HG02973 (cell line): ENCODE results near the gene SDHA.
"Not testable (repeated sequence)": the region's sequence is repeated elsewhere in the genome, so short reads cannot be mapped to it uniquely, and the experiment has no call there.

Experiments used
- ATAC-seq: cut with Tn5 transposase; IDR thresholded peaks from one replicate; pipeline ENCODE4 v1.9.1; 2021; ENCODE audit warnings: moderate library complexity; ENCODE audit not compliant: unreplicated experiment

Gene SDHA

DNA sequence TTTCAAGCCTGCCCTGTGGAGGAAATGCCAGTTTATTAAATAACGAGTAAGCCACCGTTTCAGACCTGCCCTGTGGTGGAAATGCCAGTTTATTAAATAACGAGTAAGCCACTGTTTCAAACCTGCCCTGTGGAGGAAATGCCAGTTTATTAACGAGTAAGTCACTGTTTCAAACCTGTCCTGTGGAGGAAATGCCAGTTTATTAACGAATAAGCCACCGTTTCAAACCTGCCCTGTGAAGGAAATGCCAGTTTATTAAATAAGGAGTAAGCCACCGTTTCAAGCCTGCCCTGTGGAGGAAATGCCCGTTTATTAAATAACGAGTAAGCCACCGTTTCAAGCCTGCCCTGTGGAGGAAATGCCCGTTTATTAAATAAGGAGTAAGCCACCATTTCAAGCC is 33.9 kb downstream of the SDHA start:
- not testable (repeated sequence) for ATAC-seq

DNA sequence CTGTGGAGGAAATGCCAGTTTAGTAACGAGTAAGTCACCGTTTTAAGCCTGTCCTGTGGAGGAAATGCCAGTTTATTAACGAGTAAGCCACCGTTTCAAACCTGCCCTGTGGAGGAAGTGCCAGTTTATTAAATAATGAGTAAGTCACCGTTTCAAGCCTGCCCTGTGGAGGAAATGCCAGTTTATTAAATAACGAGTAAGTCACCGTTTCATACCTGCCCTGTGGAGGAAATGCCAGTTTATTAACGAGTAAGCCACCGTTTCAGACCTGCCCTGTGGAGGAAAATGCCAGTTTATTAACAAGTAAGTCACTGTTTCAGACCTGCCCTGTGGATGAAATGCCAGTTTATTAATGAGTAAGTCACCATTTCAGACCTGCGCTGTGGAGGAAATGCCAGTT is 34.4 kb downstream of the SDHA start:
- ATAC-seq, result no peak

DNA sequence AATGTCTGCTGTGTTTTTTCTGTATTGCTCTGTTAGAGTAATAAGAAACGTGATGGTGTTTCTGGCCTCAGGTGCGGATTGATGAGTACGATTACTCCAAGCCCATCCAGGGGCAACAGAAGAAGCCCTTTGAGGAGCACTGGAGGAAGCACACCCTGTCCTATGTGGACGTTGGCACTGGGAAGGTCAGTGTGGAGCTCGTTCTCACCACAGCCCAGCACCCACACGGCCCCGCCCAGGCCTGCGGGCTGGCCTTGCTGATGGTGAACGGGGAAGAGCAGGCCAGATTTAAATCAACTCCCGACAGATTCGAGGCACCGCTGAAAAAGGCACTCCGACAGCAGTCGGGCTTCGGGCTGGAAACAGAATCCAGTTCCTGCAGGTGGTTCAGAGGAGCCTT is 36.2 kb downstream of the SDHA start:
- ATAC-seq, result not testable (repeated sequence)

DNA sequence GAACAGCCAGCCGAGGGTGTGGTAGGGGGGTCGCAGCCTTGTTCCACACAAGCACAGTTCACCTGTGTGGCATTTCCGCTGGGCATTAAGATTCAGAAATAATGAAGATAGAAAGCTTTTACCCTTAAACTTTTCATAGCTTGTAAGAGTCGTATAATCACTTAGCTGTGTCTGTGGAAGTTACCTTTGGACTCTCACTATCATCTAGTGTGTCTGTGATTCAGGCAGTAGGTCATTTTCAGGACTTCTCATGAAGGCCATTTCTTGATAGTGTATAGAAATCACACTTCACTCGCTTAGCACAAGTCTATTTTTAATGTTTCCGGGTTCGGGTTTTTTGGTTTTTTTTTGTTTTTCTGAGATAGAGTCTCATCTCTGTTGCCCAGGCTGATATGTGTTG is 37.0 kb downstream of the SDHA start:
- ATAC-seq, result not testable (repeated sequence)

DNA sequence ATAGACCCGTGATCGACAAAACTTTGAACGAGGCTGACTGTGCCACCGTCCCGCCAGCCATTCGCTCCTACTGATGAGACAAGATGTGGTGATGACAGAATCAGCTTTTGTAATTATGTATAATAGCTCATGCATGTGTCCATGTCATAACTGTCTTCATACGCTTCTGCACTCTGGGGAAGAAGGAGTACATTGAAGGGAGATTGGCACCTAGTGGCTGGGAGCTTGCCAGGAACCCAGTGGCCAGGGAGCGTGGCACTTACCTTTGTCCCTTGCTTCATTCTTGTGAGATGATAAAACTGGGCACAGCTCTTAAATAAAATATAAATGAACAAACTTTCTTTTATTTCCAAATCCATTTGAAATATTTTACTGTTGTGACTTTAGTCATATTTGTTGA is 38.2 kb downstream of the SDHA start:
- ATAC-seq, result not testable (repeated sequence)

DNA sequence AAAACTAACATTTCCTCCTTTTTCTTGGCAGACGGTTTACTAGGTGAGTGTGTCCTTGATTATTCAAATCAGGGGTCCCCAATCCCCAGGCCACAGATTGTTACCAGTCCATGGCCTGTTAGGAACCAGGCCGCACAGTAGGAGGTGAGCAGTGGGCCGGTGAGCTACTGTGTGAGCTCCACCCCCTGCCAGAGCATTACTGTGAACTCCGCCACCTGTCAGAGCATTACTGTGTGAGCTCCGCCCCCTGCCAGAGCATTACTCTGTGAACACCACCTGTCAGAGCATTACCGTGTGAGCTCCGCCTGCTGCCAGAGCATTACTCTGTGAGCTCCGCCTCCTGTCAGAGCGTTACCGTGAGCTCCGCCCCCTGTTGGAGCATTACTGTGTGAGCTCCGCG is 39.0 kb downstream of the SDHA start:
- ATAC-seq, result no peak

DNA sequence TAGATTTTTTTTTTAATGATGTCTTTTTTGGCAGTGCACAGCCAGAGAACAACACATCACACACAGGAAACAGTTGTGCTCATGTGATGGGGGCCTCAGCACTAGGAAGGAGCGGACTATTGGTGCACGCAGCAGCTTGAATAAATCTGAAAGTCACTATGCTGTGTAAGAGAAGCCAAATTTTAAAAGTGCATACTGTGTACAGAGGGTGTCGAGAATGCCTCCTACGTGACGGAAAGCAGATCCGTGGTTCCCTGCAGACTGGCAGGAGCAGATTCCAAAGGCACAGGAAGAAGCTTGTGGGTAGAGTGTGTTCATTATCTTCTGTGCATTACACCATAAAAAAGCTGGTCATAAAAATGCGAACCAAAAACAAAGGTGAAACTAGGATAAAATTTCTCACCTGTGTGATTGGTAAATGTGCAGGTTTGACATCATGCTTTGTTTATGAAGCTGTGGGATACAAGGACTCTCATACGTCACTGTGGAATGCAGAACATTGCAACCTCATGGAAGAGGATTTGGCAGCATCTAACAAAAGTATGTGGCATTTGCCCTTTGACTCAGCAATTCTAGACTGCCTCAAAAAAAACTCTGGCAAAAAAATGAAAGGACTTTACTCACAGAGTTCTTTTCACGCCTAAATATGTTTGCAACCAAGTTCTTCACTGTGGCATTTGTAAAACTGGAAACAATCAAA is 45.3 kb downstream of the SDHA start:
- not testable (repeated sequence) for ATAC-seq

DNA sequence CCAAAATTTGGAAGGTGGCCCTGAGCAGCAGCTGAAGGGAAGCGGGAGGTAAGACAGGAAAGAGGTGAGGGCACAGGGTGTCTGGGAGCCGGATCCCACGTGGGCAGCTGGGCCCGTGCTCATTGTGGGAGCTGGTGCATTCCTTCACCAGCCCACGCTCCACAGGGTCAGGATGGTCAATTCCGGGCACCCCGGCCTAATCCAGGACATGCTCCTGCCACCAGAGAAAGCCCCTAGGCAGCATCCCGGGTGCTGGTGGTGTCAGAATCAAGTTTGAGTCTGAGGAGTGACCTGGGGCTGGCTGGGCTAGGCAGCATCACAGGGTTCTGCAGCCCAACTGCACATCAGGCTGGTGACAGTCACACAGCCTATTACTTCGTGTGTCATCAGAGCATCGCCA is 46.2 kb downstream of the SDHA start:
- ATAC-seq, result no peak

DNA sequence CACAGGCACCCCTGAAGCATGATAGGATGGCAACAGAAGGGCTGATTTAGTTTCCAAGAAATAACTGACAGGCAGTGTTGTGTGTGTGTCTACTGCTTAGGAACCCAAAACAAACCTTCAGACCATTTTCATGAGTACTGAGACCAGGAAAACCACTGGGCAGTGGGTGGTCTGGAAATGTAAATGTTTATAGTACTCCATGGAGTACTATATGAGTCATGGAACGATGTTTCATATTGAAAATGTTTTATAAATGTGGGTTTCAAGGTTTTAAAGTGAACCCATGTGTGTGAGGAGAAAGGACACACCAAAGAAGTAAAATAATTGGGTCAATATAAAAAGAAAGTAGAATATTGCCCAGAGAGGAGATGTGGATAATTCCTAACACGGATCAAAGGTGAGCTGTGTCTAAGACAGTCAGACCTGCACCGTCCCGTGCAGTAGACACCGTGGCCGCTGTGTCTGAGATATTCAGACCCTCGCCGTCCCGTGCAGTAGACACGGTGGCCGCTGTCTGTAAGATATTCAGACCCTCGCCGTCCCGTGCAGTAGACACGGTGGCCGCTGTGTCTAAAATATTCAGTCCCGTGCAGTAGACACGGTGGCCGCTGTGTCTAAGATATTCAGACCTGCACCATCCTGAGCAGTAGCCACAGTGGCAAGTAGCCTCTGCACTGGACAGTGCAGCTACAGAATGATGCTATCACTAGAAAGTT is 48.3 kb downstream of the SDHA start:
- not testable (repeated sequence) for ATAC-seq

DNA sequence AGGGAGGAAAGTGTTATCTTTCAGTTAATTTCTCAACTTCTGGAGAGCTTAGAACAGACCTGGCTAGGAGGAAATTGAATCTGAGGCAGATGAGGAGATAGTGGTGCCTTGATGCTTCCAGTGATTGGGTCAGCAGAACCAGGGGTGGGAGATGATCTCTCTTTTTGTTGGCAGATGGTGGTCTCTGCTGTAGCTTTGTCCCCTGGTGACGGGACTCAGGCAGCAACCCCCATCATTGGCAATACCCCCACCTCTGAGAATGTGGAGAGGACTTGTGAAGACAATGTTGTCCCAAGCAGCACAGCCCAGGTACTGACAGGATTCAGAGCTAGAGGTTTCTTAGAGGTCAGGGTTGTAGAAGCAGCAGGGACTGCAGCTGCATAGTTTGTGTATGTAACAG is 49.6 kb downstream of the SDHA start:
- ATAC-seq, result no peak

DNA sequence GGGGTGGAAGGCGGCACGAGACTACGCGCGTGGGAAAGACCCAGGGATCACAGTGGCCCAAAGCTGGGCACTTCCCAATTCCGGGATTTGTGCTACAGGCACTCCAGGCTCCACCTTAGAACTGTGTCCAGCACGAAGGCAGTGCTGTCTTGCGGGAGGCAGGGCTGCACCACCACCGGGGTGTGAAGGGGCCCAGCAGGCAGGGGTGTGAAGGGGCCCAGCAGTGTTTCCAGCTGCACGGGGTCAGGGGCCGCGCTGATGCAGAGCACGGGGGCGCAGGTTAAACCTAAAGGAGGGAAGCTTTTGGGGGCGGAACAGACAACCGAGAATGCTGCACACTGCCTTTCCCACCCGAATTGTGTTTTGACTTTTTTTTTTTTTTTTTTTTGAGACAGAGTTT is 52.2 kb downstream of the SDHA start:
- ATAC-seq, result no peak

DNA sequence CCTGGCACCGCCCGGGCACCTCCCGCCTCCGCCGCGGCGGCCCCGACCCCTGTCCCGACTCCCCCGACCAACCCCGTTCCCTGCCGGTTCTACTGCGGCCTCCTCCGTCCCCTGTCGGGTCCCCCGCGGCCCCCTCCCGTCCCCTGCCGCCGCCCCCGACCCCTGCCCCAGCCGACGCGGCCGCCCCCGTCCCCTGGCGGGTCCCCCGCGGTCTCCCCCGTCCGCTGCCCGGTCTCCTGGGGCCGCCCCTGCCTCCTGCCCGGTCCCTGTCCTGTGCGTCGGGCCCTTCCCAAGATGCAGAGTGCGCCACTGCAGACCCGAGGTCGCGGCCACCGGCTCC is 53.7 kb downstream of the SDHA start:
- not testable (repeated sequence) for ATAC-seq

DNA sequence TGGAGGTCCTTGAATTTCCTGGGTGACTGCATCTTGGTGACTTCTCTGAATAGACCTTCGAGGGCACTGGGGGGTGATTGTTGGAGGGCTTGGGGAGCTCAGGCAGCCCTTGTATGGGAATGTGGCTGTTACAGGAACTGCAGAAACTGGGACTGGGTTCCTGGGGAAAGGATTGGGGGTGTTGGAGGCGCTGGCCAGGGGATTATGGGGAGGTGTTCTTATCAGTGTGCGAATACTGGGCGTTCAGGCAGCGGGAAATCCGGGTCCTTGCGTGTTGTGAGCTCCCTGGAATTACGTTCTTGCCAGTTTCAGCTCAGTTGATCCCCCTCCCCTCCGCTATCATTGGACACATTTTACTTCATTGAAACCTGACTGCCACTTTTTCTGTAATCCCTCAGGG is 55.0 kb downstream of the SDHA start:
- ATAC-seq, result not testable (repeated sequence)

DNA sequence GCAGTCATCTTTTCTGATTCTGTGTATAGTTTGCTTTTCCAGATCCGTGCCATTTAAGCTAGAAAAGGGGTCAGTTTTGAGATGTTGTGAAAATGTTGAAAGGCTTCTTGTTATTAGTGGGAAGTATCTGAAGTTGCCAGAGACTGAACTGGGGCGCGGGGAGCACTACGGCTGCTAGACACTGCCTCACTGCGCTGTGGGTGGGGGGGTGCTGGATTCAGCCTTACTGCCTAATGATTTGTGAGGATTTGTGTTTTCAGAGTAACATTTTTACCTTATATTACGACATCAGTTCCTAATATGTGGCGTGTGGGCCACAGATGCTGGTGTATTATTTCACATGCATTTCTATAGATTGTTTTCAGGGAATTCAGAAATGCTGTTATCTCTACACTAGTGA is 55.4 kb downstream of the SDHA start:
- ATAC-seq, result not testable (repeated sequence)

DNA sequence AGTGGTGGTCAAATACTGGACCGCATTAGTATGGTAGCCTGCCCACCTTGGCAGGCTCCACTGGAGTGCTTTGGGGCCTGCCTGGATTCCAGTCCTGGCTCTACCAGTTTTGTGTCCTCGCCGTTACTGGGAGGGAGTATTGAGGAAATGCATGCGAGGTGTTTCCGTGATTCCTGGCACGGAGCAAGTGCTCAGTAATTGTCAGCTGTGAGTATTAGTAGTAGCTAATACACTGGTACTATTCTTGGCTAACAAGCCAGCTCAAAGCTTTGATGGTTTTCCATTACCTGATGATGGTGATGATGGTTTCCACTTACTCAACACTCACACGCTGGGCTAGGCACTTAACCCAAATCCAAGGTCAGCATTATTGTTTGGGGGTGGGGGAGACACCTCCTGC is 56.2 kb downstream of the SDHA start:
- ATAC-seq, result not testable (repeated sequence)

DNA sequence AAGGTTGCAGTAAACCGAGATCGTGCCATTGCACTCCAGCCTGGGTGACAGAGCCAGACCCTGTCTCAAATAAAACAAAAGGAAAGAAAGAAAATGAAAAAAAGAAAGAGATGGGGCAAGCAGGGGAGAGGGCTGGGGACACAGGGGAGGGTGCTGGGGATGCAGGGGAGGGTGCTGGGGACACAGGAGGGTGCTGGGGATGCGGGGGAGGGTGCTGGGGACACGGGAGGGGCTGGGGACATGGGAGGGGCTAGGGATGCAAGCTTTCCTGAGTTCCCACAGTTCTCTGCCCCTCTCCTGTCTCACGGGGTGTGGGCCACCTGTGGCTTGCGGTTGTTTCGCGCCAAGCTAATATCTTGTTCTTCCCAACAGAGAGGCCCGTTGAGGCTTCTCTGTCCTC is 60.5 kb downstream of the SDHA start:
- no peak for ATAC-seq

DNA sequence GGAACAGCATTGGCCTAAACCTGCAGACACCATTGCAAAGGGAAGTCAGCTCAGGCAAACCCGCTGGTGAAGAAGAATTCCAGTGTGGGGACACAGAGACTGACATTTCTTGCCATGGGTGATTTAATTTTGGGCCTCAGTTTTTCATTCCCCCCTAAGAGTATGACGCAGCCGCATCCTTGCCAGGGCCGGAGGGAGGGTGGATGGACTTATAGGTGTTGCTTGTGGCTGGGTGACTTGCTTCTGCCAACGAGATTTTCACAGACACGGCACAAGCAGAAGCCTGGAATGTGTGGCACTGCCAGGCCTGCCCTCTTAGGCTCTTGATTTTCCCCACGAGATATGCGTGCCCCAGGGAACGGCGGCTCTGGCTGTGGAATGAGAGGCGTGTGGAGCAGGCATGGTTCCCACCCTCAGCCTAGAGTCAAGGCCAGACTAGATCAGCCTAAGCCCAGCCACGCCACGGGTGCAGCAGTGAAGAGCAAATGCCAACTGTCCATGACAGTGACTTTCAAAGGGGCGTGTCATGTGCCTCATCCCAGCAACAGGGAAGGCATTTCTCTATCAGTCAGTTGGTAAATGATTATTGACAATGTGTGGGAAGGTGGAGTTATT is 61.0 kb downstream of the SDHA start:
- ATAC-seq, result not testable (repeated sequence)

DNA sequence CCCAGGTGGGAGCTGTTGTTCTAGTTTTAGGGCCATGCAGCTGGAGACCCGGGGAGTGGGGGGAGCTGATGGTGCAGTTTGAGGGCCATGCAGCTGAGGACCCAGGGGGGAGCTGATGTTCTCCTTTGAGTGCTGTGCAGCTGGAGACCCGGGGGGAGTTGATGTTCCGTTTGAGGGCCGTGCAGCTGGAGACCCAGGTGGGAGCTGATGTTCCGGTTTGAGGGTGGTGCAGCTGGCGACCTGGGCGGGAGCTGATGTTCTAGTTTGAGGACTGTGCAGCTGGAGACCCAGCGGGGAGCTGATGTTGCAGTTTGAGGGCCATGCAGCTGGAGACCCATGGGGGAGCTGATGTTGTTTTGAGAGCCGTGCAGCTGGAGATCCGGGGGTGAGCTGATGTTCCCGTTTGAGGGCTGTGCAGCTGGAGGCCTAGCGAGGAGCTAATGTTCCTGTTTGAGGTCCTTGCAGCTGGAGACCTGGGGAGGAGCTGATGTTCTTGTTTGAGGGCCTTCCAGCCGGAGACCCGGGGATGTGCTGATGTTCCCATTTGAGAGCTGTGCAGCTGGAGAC is 68.0 kb downstream of the SDHA start:
- no peak for ATAC-seq

DNA sequence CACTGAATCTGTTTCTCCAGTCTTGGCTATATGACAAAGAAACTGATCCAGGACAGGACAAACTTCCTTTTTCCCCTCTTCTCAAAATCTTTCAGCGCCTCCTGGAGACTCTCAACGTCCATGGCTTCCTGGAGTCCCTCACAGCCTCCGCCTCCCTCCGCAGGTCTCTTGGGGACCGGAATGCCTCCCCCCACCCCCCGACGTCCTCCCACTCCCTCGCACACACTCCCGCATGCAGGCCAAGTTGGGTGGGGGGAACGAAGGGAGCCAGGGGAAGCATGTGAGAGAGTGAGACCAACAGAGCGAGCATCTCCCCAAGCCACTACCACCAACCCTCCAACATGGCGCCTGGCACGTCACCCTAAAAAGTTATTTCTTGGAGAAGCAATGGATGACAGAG is 72.1 kb downstream of the SDHA start:
- not testable (repeated sequence) for ATAC-seq

DNA sequence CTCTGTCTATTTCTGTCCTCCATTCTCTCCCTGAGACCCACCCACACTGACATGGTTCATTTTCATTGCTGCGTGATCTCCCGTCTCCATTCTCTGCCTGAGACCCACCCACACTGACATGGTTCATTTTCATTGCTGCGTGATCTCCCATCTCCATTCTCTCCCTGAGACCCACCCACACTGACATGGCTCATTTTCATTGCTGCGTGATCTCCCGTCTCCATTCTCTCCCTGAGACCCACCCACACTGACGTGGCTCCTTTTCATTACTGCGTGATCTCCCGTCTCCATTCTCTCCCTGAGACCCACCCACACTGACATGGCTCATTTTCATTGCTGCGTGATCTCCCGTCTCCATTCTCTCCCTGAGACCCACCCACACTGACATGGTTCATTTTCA is 73.2 kb downstream of the SDHA start:
- ATAC-seq, result not testable (repeated sequence)

DNA sequence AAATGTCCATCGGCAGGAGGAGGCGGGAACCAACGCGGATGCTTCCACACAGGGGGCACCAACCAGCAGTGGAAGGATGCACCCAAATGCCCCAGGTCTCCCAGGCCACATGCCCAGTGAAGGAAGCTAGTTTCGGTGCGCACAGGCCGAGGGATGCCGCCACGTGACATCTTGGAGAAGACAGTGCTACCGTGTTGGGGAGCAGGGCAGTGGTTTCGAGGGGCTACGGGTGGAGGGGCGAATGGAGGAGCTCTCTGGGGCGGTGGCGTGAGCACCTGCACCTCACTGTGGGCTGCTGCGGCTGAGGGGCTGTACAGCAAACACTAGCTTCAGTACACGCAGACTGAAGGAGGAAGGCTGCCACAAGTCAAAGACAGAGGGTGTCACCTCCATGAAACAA is 76.7 kb downstream of the SDHA start:
- not testable (repeated sequence) for ATAC-seq

DNA sequence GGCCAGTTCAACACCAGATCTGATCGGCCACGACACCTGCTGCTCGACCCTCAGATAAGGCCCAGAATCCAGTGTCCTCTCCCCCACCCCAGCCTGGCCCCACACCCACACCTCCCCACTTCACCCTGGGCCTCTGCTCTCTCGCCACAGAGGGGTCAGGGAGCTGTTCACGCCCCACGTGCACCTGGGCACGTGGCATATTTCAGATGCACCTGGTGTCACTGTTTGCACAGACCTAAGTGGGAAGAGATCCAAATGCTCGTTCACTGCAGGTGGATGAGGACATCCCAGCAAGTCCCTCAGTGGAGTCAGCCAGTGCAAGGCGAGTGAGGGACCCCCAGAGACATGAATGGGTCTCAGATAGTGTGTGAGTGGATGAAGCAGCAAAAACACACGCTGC is 78.1 kb downstream of the SDHA start:
- not testable (repeated sequence) for ATAC-seq
